Hepatocyte (in vitro differentiated cells): ENCODE data around the gene DBF4. TPM values are rescaled to one million over a fixed set of nuclear protein-coding genes. Genes with fewer than 3 reads are reported as not detected.
"Not testable (repeated sequence)": the region's sequence is repeated elsewhere in the genome, so short reads cannot be mapped to it uniquely, and the experiment has no call there.

Source experiments
- DNase-seq: peaks from one replicate; pipeline ENCODE4 v3.0.0-alpha.2; 2016; ENCODE audit warnings: low spot score
- H2AFZ ChIP-seq: fragments of 200-600 bp; sonication (generic); 2 replicates; pipeline ENCODE4 v1.6.0; 2016; ENCODE audit warnings: antibody characterized with exemption, mild to moderate bottlenecking
- H3K27ac ChIP-seq: fragments of 200-600 bp; sonication (generic); 2 replicates; pipeline ENCODE4 v1.5.1; 2016; ENCODE audit warnings: mild to moderate bottlenecking
- H3K27me3 ChIP-seq: fragments of 200-600 bp; sonication (generic); 2 replicates; pipeline ENCODE4 v1.6.1; 2016
- H3K36me3 ChIP-seq: fragments of 200-600 bp; sonication (generic); replicated peaks from 2 replicates; pipeline ENCODE4 v1.5.1; 2016; ENCODE audit warnings: low read depth; ENCODE audit not compliant: insufficient read depth
- H3K4me1 ChIP-seq: fragments of 200-600 bp; sonication (generic); 2 replicates; pipeline ENCODE4 v1.5.1; 2016; ENCODE audit warnings: mild to moderate bottlenecking, moderate library complexity; ENCODE audit not compliant: insufficient read depth
- H3K4me2 ChIP-seq: fragments of 200-600 bp; sonication (generic); 2 replicates; pipeline ENCODE4 v1.6.0; 2016
- H3K4me3 ChIP-seq: fragments of 200-600 bp; sonication (generic); 2 replicates; pipeline ENCODE4 v1.5.1; 2016; ENCODE audit warnings: mild to moderate bottlenecking
- H3K79me2 ChIP-seq: fragments of 200-600 bp; sonication (generic); 2 replicates; pipeline ENCODE4 v1.6.0; 2017; ENCODE audit warnings: mild to moderate bottlenecking
- H3K9me2 ChIP-seq: fragments of 200-600 bp; sonication (generic); replicated peaks from 2 replicates; pipeline ENCODE4 v1.6.0; 2017; ENCODE audit warnings: mild to moderate bottlenecking; ENCODE audit not compliant: insufficient read depth
- H3K9me3 ChIP-seq: fragments of 200-600 bp; sonication (generic); 2 replicates; pipeline ENCODE4 v1.5.1; 2016; ENCODE audit warnings: low read depth, mild to moderate bottlenecking
- H4K20me1 ChIP-seq: fragments of 200-600 bp; sonication (generic); 2 replicates; pipeline ENCODE4 v1.6.0; 2016; ENCODE audit warnings: mild to moderate bottlenecking; ENCODE audit not compliant: insufficient read depth, poor library complexity, severe bottlenecking
- CTCF ChIP-seq: fragments of 200-600 bp; sonication (generic); IDR thresholded peaks from 2 replicates; pipeline ENCODE4 v1.5.1; 2016; ENCODE audit warnings: antibody characterized with exemption, mild to moderate bottlenecking; ENCODE audit not compliant: poor library complexity
- EZH2 ChIP-seq: fragments of 200-600 bp; sonication (generic); IDR thresholded peaks from 2 replicates; pipeline ENCODE4 v1.6.1; 2016; ENCODE audit warnings: antibody characterized with exemption, mild to moderate bottlenecking, borderline replicate concordance
- EZH2phosphoT487 ChIP-seq: fragments of 200-600 bp; sonication (generic); IDR thresholded peaks from one replicate; pipeline ENCODE4 v1.6.1; 2018; ENCODE audit warnings: antibody characterized with exemption, mild to moderate bottlenecking, low read depth, moderate library complexity; ENCODE audit not compliant: unreplicated experiment, severe bottlenecking
- WGBS: methylation state at CpG from one replicate; pipeline ENCODE4 v1.1.6; 2016; ENCODE audit warnings: low lambda C conversion rate; ENCODE audit errors: missing lambda C conversion rate; 5-methylcytosine and 5-hydroxymethylcytosine counted together
- polyA plus RNA-seq: library from polyadenylated mRNA; unstranded; fragments of >200 nt; fragmentation: Nextera tagmentation; extraction: Ambion mirVana; gene quantifications from 2 replicates; pipeline ENCODE4 v1.2.1, GENCODE V29; 2016
- total RNA-seq: library from RNA; depleted of rRNA; stranded (reverse); fragments of >200 nt; gene quantifications from 2 replicates; pipeline ENCODE4 v1.2.3, GENCODE V29; 2014

Gene DBF4
- total and polyA plus RNA-seq, 2 experiments from 2014 or later, result 6.7 to 21.1 TPM

GRCh38 chr7:87858417-87859100, 17.7 kb upstream of the DBF4 start:
- Histone ChIP-seq H3K27ac (peak overlapping the region; percentile 69), H3K27me3 (no peaks in the 10 kb centered on the region), H3K79me2 (no peaks in the 10 kb centered on the region), H3K4me2 (no peak overlapping the region), H4K20me1 (no peaks in the 10 kb centered on the region), H3K4me1 (no peaks in the 10 kb centered on the region), H3K4me3 (no peak overlapping the region), H3K9me2 (no peaks in the 10 kb centered on the region), H3K9me3 (no peaks in the 10 kb centered on the region), H2AFZ (no peak overlapping the region), H3K36me3 (no peaks in the 10 kb centered on the region)
- DNase-seq, result no peak
- TF ChIP-seq CTCF (no peak), EZH2 (no peak), EZH2phosphoT487 (no peak)
- WGBS, result 91% methylated on average over 3 of the region's 3 CpGs

- H3K4me2 ChIP-seq, result no peak overlapping the region
- no peaks in the 10 kb centered on the region for H3K9me3 ChIP-seq
- no peaks in the 10 kb centered on the region for H3K9me2 ChIP-seq
- 98% methylated on average over 2 of the region's 2 CpGs for WGBS
- H3K79me2 ChIP-seq, result peaks cover 37% of the 10 kb centered on the region
- H3K27ac ChIP-seq, result no peak overlapping the region
- no peak overlapping the region for H3K4me3 ChIP-seq
- no peaks in the 10 kb centered on the region for H3K27me3 ChIP-seq
- H2AFZ ChIP-seq, result no peak overlapping the region
- H4K20me1 ChIP-seq, result no peaks in the 10 kb centered on the region
- TF ChIP-seq CTCF, result no peak
- no peak for TF ChIP-seq EZH2phosphoT487
- TF ChIP-seq EZH2, result no peak
- H3K4me1 ChIP-seq, result no peaks in the 10 kb centered on the region
- no peak for DNase-seq
- no peaks in the 10 kb centered on the region for H3K36me3 ChIP-seq
These were observed 10.2 kb upstream of the DBF4 start for GRCh38 chr7:87866089-87866488.

- not testable (repeated sequence) for H3K9me2 ChIP-seq, H2AFZ ChIP-seq, H3K36me3 ChIP-seq, H4K20me1 ChIP-seq, H3K27ac ChIP-seq, H3K4me1 ChIP-seq, H3K4me3 ChIP-seq, H3K27me3 ChIP-seq, H3K9me3 ChIP-seq, DNase-seq, H3K4me2 ChIP-seq
- WGBS, result 94% methylated on average over 6 of the region's 6 CpGs
- peaks cover 41% of the 10 kb centered on the region for H3K79me2 ChIP-seq
These were observed 9.8 kb upstream of the DBF4 start for GRCh38 chr7:87866533-87866932.

- Histone ChIP-seq H4K20me1 (no peaks in the 10 kb centered on the region), H3K9me3 (no peaks in the 10 kb centered on the region), H3K9me2 (no peaks in the 10 kb centered on the region), H3K4me3 (no peak overlapping the region), H2AFZ (no peak overlapping the region), H3K27ac (no peak overlapping the region), H3K27me3 (no peaks in the 10 kb centered on the region), H3K79me2 (peaks cover 78% of the 10 kb centered on the region), H3K36me3 (no peaks in the 10 kb centered on the region), H3K4me1 (peaks cover 4% of the 10 kb centered on the region), H3K4me2 (no peak overlapping the region)
- TF ChIP-seq CTCF, result no peak
- TF ChIP-seq EZH2, result no peak
- TF ChIP-seq EZH2phosphoT487, result no peak
- no peak for DNase-seq
- WGBS, result 96% methylated on average over 4 of the region's 4 CpGs
These were observed 5.8 kb upstream of the DBF4 start for GRCh38 chr7:87870471-87870870.
